Brain microvascular endothelial cell (primary cell): ENCODE data around the gene KYAT1.
"Not testable (repeated sequence)": the region's sequence is repeated elsewhere in the genome, so short reads cannot be mapped to it uniquely, and the experiment has no call there.

Experiments used
- DNase-seq: peaks from one replicate; pipeline ENCODE4 v3.0.0-alpha.2; 2020
- H3K27ac ChIP-seq: fragments of 250-450 bp; sonication (Bioruptor Pico); 2 replicates; pipeline ENCODE4 v1.5.1; 2020; ENCODE audit warnings: mild to moderate bottlenecking, moderate library complexity
- H3K27me3 ChIP-seq: fragments of 250-450 bp; sonication (Bioruptor Pico); replicated peaks from 2 replicates; pipeline ENCODE4 v1.5.1; 2020; ENCODE audit warnings: mild to moderate bottlenecking
- H3K36me3 ChIP-seq: fragments of 250-450 bp; sonication (Bioruptor Pico); replicated peaks from 2 replicates; pipeline ENCODE4 v1.5.1; 2020; ENCODE audit warnings: mild to moderate bottlenecking
- H3K4me3 ChIP-seq: 2 replicates; pipeline ENCODE4 v1.5.1; 2011; ENCODE audit warnings: low read depth, mild to moderate bottlenecking, control low read depth, low read length, moderate library complexity
- in situ Hi-C: cut with HindIII; loops from 2 replicates; pipeline ENCODE4 v1.10.0; 2017; ENCODE audit warnings: low sequenced_read_pairs, low pct_ligation_motif_present
- TF ChIP-seq, protein P1 (sequence below): IDR thresholded peaks from 2 replicates; pipeline ENCODE4 v1.5.1; 2011; ENCODE audit warnings: low read depth, mild to moderate bottlenecking, moderate library complexity, low read length, control low read depth, inconsistent platforms; ENCODE audit errors: missing control alignments

Gene KYAT1

DNA sequence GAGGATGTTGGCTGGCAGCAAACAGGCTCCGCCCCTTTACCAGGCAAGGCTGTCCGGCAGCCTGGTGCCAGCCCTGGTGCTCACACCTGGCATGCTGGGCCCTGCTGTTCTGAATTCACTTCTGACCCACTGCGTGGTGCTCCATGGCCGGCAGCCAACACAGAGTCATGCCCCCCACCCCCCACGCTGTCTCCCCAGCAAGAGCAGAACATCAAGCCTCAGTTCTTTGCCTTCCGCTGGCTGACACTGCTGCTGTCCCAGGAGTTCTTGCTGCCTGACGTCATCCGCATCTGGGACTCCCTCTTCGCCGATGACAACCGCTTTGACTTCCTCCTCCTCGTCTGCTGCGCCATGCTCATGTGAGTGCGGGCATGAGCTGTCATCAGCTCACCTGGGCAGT is 76.1 kb downstream of the KYAT1 start:
- Histone ChIP-seq H3K27me3 (no peaks in the 10 kb centered on the region), H3K27ac (no peak overlapping the region), H3K4me3 (no peak overlapping the region), H3K36me3 (peaks cover 55% of the 10 kb centered on the region)
- TF ChIP-seq, protein P1, sequence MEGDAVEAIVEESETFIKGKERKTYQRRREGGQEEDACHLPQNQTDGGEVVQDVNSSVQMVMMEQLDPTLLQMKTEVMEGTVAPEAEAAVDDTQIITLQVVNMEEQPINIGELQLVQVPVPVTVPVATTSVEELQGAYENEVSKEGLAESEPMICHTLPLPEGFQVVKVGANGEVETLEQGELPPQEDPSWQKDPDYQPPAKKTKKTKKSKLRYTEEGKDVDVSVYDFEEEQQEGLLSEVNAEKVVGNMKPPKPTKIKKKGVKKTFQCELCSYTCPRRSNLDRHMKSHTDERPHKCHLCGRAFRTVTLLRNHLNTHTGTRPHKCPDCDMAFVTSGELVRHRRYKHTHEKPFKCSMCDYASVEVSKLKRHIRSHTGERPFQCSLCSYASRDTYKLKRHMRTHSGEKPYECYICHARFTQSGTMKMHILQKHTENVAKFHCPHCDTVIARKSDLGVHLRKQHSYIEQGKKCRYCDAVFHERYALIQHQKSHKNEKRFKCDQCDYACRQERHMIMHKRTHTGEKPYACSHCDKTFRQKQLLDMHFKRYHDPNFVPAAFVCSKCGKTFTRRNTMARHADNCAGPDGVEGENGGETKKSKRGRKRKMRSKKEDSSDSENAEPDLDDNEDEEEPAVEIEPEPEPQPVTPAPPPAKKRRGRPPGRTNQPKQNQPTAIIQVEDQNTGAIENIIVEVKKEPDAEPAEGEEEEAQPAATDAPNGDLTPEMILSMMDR, result no peak
- in situ Hi-C loops, result no loop called here
- DNase-seq, result no peak

DNA sequence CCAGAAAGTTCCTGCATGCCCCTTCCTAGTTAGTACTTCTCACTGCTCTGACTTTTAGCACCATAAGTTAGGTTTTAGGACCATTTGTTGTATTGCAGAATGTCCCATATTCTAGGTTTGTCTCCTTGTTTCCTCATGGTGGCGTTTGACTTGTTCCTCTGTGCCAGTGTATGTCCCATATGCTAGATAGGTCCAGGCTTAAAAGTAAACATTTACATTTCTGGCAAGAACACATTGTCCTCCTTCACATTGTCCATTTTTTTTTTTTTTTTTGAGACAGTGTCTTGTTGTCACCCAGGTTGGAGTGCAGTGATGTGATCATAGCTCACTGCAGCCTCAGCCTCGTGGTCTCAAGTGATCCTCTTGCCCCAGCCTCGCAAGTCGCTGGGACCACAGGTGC is 79.3 kb downstream of the KYAT1 start:
- Histone ChIP-seq H3K27ac (no peak overlapping the region), H3K27me3 (no peaks in the 10 kb centered on the region), H3K36me3 (peaks cover 59% of the 10 kb centered on the region), H3K4me3 (no peak overlapping the region)
- DNase-seq, result no peak
- TF ChIP-seq, protein P1, result no peak
- in situ Hi-C loops, result no loop called here

DNA sequence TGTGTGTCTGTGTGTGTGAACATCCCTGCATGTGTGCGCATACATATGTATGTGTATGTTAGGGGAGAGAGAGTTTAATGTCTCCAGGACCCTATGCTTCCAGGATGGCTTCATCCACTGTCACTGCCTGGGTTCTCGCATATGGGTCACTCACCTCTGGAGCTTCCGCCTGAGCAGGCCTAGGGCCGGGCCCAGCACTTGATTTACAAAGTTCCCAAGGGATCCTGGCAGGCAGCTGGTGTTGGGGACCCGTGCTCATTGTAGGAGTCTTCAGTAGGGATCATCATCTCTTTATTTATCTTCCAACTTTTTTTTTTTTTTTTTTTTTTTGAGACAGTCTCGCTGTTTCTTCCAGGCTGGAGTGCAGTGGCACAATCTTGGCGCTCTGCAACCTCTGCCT is 81.7 kb downstream of the KYAT1 start:
- no peaks in the 10 kb centered on the region for H3K27me3 ChIP-seq
- H3K27ac ChIP-seq, result no peak overlapping the region
- TF ChIP-seq, protein P1, result no peak
- no peak overlapping the region for H3K4me3 ChIP-seq
- H3K36me3 ChIP-seq, result peaks cover 49% of the 10 kb centered on the region
- no peak for DNase-seq
- in situ Hi-C loops, result no loop called here

DNA sequence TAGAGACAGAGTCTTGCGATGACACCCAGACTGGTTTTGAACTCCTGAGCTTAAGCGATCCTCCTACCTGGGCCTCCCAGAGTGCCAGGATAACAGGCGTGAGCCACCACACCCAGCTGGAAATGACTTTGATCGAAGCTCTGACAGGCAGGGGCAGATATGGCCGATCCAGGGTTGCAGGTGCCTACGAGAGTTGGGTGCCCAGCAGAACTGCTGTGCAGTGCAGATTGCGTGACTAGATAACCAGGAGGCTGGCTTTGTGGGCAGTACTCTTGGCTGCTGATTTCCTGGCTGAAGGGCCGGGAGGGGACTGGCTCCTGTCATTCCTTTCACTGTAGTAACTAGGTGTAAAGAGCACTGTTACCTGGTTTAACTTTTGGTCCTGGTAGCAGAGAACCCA is 82.9 kb downstream of the KYAT1 start:
- in situ Hi-C loops, result no loop called here
- H3K36me3 ChIP-seq, result peaks cover 50% of the 10 kb centered on the region
- no peaks in the 10 kb centered on the region for H3K27me3 ChIP-seq
- no peak for DNase-seq
- H3K27ac ChIP-seq, result no peak overlapping the region
- TF ChIP-seq, protein P1, result no peak
- no peak overlapping the region for H3K4me3 ChIP-seq

DNA sequence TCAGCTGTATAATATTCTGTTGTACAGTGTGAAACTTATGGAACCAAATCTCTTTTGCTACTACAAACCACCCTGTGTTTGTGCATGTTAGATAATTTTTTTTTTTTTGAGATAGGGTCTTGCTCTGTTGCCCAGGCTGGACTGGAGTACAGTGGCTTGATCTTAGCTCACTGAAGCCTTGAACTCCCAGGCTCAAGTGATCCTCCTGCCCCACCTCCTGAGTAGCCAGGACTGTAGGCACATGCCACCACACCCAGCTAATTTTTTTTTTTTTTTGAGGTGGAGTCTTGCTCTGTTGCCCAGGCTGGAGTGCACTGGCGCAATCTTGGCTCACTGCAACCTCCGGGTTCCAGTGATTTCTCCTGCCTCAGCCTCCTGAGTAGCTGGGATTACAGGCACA is 86.8 kb downstream of the KYAT1 start:
- H3K27ac ChIP-seq, in situ Hi-C loops, H3K4me3 ChIP-seq, DNase-seq, H3K27me3 ChIP-seq: not testable (repeated sequence)
- H3K36me3 ChIP-seq, result peaks cover 55% of the 10 kb centered on the region

DNA sequence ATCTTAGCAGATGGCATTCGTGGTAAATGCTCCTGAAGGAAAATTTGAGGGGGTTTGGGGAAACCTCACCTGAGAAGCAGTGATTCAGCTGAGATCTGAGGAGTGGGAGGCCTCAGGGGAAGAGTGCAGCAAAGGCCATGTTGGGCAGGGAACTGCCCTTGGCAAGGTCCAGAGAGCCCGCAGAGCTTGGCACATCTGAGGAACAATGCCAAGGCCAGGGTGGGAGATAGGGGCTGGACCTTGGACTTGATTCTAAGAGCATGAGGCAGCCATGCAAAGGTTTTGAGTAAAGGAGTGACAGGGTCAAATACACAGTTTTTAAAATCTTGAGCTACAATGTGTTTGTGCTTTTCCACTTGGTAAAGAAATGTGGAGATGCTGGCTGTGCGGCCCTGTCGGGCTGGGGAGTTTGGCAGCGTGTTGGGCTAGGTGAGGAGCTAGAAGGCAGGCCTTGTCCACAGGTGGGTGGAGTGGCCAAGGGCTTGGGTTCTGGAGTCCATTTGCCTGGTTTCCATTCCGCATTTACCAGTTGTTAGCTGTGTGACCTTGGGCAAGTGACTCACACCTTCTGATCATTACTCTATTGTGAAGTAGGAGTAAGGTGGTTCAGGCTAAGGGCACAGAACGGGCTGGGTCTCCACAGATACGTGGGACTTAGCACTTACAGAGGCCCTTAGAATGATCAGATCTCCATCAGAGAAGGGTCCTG is 88.6 kb downstream of the KYAT1 start:
- Histone ChIP-seq H3K4me3 (no peak overlapping the region), H3K27ac (no peak overlapping the region), H3K27me3 (no peaks in the 10 kb centered on the region), H3K36me3 (peaks cover 48% of the 10 kb centered on the region)
- TF ChIP-seq, protein P1, result no peak
- DNase-seq, result no peak
- in situ Hi-C loops, result no loop called here
